NCI-H2081 (cell line): ENCODE data around the gene CTTN.

Source experiments
- DNase-seq, 2 experiments: peaks; one replicate each; lab custom pipeline; 2025; lab: John Stamatoyannopoulos, UW

Gene CTTN

GRCh38 chr11:70455354-70455753 lies 57.0 kb downstream of the CTTN start:
- DNase-seq, result no peak

GRCh38 chr11:70456921-70457532 lies 58.7 kb downstream of the CTTN start:
- no peak for DNase-seq

GRCh38 chr11:70458736-70459135 lies 60.4 kb downstream of the CTTN start:
- no peak for DNase-seq

DNA sequence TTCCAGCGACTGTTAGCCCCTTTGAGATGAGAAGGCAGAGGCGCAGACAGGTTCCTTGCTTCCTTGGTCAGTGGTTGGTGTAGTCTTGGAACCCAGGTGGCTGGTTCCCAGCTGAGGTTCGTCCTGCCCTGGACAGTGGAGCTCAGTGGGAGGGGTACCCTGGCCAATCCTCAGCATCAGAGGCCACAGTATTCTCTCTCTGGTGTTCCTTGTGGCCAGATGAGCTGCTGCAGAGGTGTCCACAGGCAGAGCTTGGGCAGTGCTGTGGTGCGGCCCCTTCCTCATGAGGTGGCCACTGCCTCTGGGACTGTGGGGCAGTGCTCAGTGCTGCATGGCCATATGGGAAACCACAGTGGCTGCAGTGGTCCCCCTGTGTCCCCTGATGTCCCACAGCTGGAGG lies 61.8 kb downstream of the CTTN start:
- DNase-seq, result no peak

- no peak for DNase-seq
Measured at GRCh38 chr11:70460964-70461363, 62.6 kb downstream of the CTTN start.

DNA sequence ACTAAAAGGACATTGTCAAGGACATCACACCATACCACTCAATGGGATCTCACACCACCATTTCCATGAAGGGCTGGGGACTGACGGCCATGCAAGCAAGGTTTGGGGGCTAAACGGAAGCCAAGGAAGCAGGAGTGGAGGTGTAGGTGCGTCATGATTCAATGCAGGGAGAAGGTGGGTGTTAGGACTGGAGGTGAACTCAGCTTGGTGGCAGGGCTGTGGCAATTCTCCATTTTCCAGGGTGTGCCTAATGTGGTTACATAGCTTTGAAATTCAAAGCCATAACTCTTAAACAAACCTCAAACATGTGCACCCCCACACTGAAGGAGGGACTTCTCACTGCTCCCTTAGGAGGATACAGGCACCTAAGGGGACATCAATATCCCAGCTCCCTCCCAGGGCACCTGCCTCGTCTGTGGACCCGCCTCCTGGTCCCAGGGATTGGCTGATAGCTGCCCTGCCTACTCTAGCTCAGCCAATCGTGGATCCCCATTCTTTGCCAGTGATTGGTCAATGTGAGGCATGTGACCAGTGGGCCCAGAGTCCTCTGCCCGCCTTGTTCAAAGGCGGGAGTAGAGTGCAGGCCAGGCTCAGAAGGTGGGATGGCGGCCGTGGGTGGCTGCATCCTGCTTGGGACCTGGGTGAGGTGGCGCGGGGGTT lies 64.6 kb downstream of the CTTN start:
- no peak for DNase-seq

GRCh38 chr11:70463478-70464255 lies 65.3 kb downstream of the CTTN start:
- no peak for DNase-seq

DNA sequence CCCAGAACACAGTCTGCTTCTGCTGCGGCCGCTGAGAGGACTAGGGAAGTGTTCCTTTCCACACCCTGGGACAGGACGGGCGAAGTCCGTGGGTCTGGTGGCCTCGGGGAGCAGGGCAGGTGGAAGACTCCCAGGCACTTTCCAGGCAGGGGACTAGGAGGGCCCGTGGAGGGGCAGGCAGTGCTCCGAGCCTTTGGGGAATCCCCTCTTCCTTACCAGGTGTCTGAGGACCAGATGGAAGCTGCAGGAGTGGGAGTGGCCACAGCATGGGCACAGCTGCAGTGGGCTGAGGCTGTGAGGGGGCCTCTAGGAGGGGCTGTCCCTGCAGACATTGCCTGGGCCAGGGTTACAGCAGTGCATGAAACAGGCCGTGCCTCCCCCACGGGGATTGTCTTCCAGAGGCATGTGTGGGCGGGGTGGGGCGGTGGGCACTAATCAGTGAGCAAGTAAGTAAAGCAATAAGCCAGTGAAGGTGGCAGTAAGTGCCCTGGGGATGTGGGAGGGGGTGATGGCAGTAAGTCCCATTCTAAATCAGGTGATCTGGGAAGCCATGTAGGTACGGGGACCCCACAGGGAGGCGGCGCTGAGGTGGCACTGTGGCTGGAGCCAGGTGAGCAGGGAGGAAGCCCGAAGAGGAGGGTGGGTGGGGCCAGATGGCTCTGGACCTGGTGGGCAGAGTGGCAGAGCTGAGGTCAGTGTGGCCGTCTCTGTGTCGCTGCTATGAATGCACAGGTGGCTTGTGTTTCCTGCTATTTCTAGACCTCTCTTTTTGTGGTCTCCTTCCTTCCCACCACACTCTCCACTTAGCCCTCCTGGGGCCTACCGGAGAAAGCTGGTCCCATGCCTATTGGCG lies 66.4 kb downstream of the CTTN start:
- DNase-seq, result no peak

GRCh38 chr11:70466154-70466553 lies 67.8 kb downstream of the CTTN start:
- no peak for DNase-seq

GRCh38 chr11:70466596-70466995 lies 68.3 kb downstream of the CTTN start:
- DNase-seq, result no peak

- peak; percentile 13 to 50 for DNase-seq
Measured at GRCh38 chr11:70467201-70468085, 69.1 kb downstream of the CTTN start.

DNA sequence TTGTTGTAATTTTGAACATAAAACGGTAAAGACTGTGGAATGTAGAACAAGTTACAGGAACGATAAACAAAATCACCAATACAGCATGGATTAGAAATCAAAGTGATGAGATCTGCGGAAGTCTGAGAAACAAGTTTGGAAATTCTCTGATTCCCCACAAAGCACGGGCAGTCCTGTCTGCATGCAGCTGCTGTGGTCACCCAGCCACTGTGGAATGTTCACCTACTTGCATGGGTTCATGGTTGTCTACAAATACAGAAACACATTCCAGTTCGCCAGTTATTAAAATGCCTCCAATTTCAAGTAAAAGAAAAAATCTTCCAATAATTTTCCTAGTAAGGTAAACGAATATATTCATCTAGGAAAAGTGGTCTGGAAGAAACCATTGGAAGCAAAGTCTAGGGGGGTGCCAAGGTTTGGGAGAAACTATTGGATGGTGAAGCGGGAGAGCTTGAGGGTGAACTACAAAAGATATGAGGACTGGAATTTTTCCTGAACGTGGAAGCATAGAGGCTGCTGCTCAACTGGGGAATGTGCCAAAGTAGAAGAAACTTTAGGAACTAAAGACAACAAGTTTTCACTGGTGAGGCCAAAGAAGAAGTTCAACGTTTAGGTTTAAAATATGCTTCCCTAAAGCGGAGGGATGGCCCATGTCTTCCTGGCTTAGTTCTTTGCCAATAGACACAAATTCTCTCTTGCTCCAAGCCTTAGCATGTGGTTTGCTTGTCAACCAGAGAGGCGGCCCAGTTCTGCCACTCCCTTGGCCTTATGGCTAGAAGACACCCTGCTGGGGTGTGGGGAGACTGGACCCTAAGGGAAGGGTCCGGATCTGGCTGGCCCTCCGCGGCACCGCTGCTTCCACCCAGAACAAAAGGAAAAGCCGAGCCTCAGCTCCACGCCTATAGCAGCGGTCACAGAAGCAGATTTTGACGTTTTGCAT lies 70.2 kb downstream of the CTTN start:
- no peak for DNase-seq

GRCh38 chr11:70470127-70470526 lies 71.8 kb downstream of the CTTN start:
- no peak for DNase-seq

GRCh38 chr11:70471254-70471653 lies 72.9 kb downstream of the CTTN start:
- DNase-seq, result no peak

GRCh38 chr11:70472240-70472639 lies 73.9 kb downstream of the CTTN start:
- DNase-seq, result no peak

GRCh38 chr11:70473186-70473872 lies 75.0 kb downstream of the CTTN start:
- DNase-seq, result no peak

GRCh38 chr11:70473873-70474690 lies 75.8 kb downstream of the CTTN start:
- DNase-seq, result no peak

DNA sequence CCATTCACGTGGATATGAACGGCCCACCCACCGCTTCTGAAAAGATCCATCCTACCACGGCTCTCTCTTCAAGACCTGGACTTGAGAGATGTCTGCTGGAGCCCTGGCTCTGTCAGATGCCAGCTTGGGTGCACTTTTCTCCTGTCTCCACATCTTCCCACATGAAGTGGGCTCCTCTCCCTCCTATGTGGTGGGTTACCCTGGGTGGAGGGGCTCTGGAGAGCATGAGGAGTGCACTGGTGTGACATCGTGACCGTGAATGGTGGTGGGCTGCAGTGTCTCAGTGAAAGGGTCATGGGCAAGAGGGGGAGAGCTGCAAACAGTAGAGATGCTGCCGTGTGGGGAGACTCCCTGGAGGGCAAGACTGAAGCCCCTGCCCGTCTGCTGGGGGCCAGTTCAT lies 76.4 kb downstream of the CTTN start:
- DNase-seq, result no peak

- DNase-seq, result no peak
Measured at GRCh38 chr11:70476669-70477068, 78.3 kb downstream of the CTTN start.
